HCT116 (cell line): Measurements from ENCODE around the gene DMGDH. TPM values are rescaled to one million over a fixed set of nuclear protein-coding genes. Genes with fewer than 3 reads are reported as not detected.
A peak's percentile ranks its signal among the peaks of the same experiment; 100 is the strongest.

Experiments
- ATAC-seq: fragments of 200-7000 bp; cut with Tn5 transposase; 2 replicates; pipeline ENCODE4 v1.9.1; 2020; ENCODE audit warnings: mild to moderate bottlenecking, moderate library complexity
- BruUV-seq: library from RNA; stranded (reverse); fragments of 400-500 nt; replicated peaks from 2 replicates; lab custom pipeline; 2021; lab: Mats Ljungman, UMichigan
- CTCF ChIA-PET: fragments of 300-600 bp; sonication (Branson Sonifier 250); formaldehyde crosslinking; loops from one replicate; lab custom pipeline; 2021; ENCODE audit warnings: antibody characterized with exemption; lab: Charles Lee
- POLR2A ChIA-PET: fragments of 300-600, 350-600 bp; sonication (Branson Sonifier 250); formaldehyde crosslinking; loops from one replicate; lab custom pipeline; 2021; ENCODE audit warnings: antibody characterized with exemption; lab: Charles Lee
- RAD21 ChIA-PET, 2 experiments: fragments of 300-600 bp; sonication (Branson Sonifier 250); formaldehyde crosslinking; loops; one replicate each; lab custom pipeline; 2023; ENCODE audit warnings: low total read pairs in 2 of 2; ENCODE audit not compliant: uncharacterized antibody in 2 of 2, unreplicated experiment in 2 of 2, low non-redundant PET in 1 of 2; lab: Charles Lee
- DNase-seq: peaks from one replicate; pipeline ENCODE4 v3.0.0-alpha.2; 2010; ENCODE audit warnings: low read depth, low spot score
- H2AFZ ChIP-seq: fragments of 200-600 bp; shearing (Covaris generic), sonication (generic); 2 replicates; pipeline ENCODE4 v1.6.1; 2017; ENCODE audit warnings: low read depth, mixed run types, mixed read lengths, antibody characterized with exemption, low read length; ENCODE audit not compliant: poor library complexity, severe bottlenecking
- H3K27ac ChIP-seq: 2 replicates; pipeline ENCODE4 v1.5.1; 2012; ENCODE audit warnings: low read depth, low read length
- H3K27me3 ChIP-seq: fragments of 200-600 bp; sonication (generic); 2 replicates; pipeline ENCODE4 v1.6.1; 2016; ENCODE audit warnings: mixed run types, low read length, mixed read lengths; ENCODE audit not compliant: insufficient read depth
- H3K36me3 ChIP-seq, 2 experiments: fragments of 200-500 bp in 1 of 2; fragments of 200-600 bp in 1 of 2; sonication (Bioruptor generic) in 1 of 2; sonication (generic) in 1 of 2; 2 replicates each; pipeline versions ENCODE4 v1.5.1 to v1.6.1; 2014 to 2016; ENCODE audit warnings: low read length in 2 of 2, inconsistent platforms in 1 of 2, mixed read lengths in 1 of 2, mixed run types in 1 of 2; ENCODE audit not compliant: insufficient read depth in 2 of 2, control insufficient read depth in 1 of 2
- H3K4me1 ChIP-seq, 2 experiments: fragments of 200-600 bp in 1 of 2; sonication (generic) in 1 of 2; 2 replicates each; pipeline versions ENCODE4 v1.5.1 to v1.6.1; 2012 to 2017; ENCODE audit warnings: low read length in 2 of 2, inconsistent platforms in 1 of 2, mild to moderate bottlenecking in 1 of 2, mixed read lengths in 1 of 2, mixed run types in 1 of 2, moderate library complexity in 1 of 2; ENCODE audit not compliant: insufficient read depth in 2 of 2, control insufficient read depth in 1 of 2
- H3K4me2 ChIP-seq: fragments of 200-600 bp; sonication (generic); 2 replicates; pipeline ENCODE4 v1.6.1; 2017; ENCODE audit warnings: mixed run types, low read length, mixed read lengths
- H3K4me3 ChIP-seq, 2 experiments: fragments of 200-600 bp in 1 of 2; sonication (generic) in 1 of 2; replicated peaks in 1 of 2; 2 replicates each; pipeline ENCODE4 v1.5.1; 2011 to 2016; ENCODE audit warnings: low read length in 2 of 2, control low read depth in 1 of 2, low read depth in 1 of 2, mild to moderate bottlenecking in 1 of 2, mixed read lengths in 1 of 2, mixed run types in 1 of 2
- H3K79me2 ChIP-seq: fragments of 200-600 bp; sonication (generic); 2 replicates; pipeline ENCODE4 v1.6.1; 2017; ENCODE audit warnings: mild to moderate bottlenecking, mixed run types, low read length, moderate library complexity, mixed read lengths; ENCODE audit not compliant: insufficient read depth
- H3K9ac ChIP-seq: fragments of 200-600 bp; sonication (generic); 2 replicates; pipeline ENCODE4 v1.6.1; 2016; ENCODE audit warnings: low read length, mixed read lengths
- H3K9me2 ChIP-seq: fragments of 200-600 bp; sonication (generic), shearing (Covaris generic); 2 replicates; pipeline ENCODE4 v1.6.1; 2017; ENCODE audit warnings: mixed run types, mild to moderate bottlenecking, moderate library complexity; ENCODE audit not compliant: insufficient read depth
- H3K9me3 ChIP-seq, 2 experiments: fragments of 200-500 bp in 1 of 2; fragments of 200-600 bp in 1 of 2; sonication (Bioruptor generic) in 1 of 2; sonication (generic) in 1 of 2; 2 replicates each; pipeline ENCODE4 v1.6.1; 2014 to 2017; ENCODE audit warnings: low read length in 2 of 2, mixed read lengths in 2 of 2, inconsistent platforms in 1 of 2, low read depth in 1 of 2, mild to moderate bottlenecking in 1 of 2, mixed run types in 1 of 2, moderate library complexity in 1 of 2; ENCODE audit not compliant: control insufficient read depth in 1 of 2, insufficient read depth in 1 of 2
- H4K20me1 ChIP-seq: fragments of 200-600 bp; sonication (generic), shearing (Covaris generic); 2 replicates; pipeline ENCODE4 v1.6.1; 2017; ENCODE audit warnings: mixed run types, mild to moderate bottlenecking, moderate library complexity; ENCODE audit not compliant: insufficient read depth
- CBX3 ChIP-seq: IDR thresholded peaks from 2 replicates; pipeline ENCODE4 v1.6.1; 2012; ENCODE audit warnings: low read depth
- CEBPB ChIP-seq: IDR thresholded peaks from 2 replicates; pipeline ENCODE4 v1.6.1; 2012; ENCODE audit warnings: low read depth
- EZH2phosphoT487 ChIP-seq: fragments of 200-600 bp; IDR thresholded peaks from 2 replicates; pipeline ENCODE4 v1.6.1; 2018; ENCODE audit warnings: antibody characterized with exemption, borderline replicate concordance
- FOSL1 ChIP-seq: IDR thresholded peaks from 2 replicates; pipeline ENCODE4 v1.6.1; 2012; ENCODE audit warnings: low read depth
- SIN3A ChIP-seq: IDR thresholded peaks from 2 replicates; pipeline ENCODE4 v1.6.1; 2012; ENCODE audit warnings: low read depth
- SP1 ChIP-seq: IDR thresholded peaks from 2 replicates; pipeline ENCODE4 v1.6.1; 2012; ENCODE audit warnings: low read depth
- YY1 ChIP-seq: IDR thresholded peaks from 2 replicates; pipeline ENCODE4 v1.6.1; 2011; ENCODE audit warnings: low read length, low read depth, moderate library complexity, mild to moderate bottlenecking; ENCODE audit not compliant: insufficient replicate concordance; ENCODE audit errors: extremely low read depth
- ZBTB33 ChIP-seq: IDR thresholded peaks from 2 replicates; pipeline ENCODE4 v1.6.1; 2011; ENCODE audit warnings: mild to moderate bottlenecking, low read length, moderate library complexity; ENCODE audit not compliant: insufficient replicate concordance; ENCODE audit errors: extremely low read depth
- ZFX ChIP-seq: fragments of 450-650 bp; IDR thresholded peaks from 2 replicates; pipeline ENCODE4 v1.6.1; 2017
- intact Hi-C: fragments of 100-400 bp; cut with micrococcal nuclease; formaldehyde crosslinking; loops from 2 replicates; pipeline ENCODE4 v1.10.0; 2022
- total RNA-seq: library from RNA; stranded (reverse); gene quantifications from one replicate; pipeline ENCODE4 v1.2.1, GENCODE V29; 2021; ENCODE audit not compliant: unreplicated experiment

DMGDH gene
- total RNA-seq, 1 experiment from 2014 or later, result 2.3 TPM

DNA sequence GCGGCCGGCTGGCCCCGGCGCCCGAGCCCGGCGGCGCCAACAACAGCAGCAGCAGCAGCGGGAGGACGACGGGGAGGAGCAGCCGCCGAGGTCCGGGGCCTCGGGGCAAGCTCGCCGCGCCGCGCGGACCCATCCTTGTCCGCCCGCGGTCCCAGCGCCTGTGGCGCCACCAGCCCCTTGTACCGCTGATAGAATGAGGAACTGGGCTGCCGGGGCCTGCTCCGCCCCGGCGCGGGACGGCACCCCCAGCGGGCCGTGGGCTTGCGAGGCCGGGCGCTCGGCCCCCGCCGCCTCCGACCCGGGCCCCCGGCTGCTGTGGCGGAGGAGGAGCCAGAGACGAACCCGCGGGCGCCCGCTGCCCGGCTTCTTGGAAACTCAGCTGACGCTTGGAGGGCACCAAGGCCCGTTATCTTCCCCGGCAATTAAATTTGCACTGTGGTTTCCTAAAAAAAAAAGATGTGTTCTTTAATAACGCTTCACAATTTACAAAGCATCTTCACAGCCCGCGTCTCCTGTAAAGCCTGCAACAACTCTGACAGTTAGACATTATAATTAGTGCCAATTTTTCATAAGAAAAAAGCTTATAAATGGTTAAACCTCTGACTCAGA is 84.3 kb downstream of the DMGDH start, which contains the start of gene ARSB:
Gene ARSB, minus strand, starts transcription at position 195 of the 609 bp plus-strand sequence. Its CDS starts 62 bp downstream, at position 133.
- DNase-seq, result no peak
- H3K36me3 ChIP-seq, result no peaks in the 10 kb centered on the region
- ChIA-PET POLR2A (interaction anchor here (0.6 to 1.1 kb wide), 3 partner anchors 10 to 624 kb away, joined by 3 to 9 read pairs (median 6); no protein-coding TSS in a partner anchor), RAD21 (interaction anchor here in 1 of 2 experiments (0.6 to 1.0 kb wide), 2 partner anchors 36 to 149 kb away, joined by 3 read pairs; no protein-coding TSS in a partner anchor), CTCF (interaction anchor here (0.9 to 3.7 kb wide), 9 partner anchors 20 to 1099 kb away, joined by 3 to 17 read pairs (median 4); no protein-coding TSS in a partner anchor)
- peak within 1 kb of the TSS; percentile 94 for H3K4me2 ChIP-seq
- peak; percentile 48 for ATAC-seq
- intact Hi-C loops, result loop anchor here (2.0 kb wide), 1 partner anchor 148 kb away; no protein-coding TSS in a partner anchor
- H3K9me2 ChIP-seq, result no peaks in the 10 kb centered on the region
- H3K4me3 ChIP-seq, result peak within 1 kb of the TSS; percentile 48 to 66
- TF ChIP-seq SP1 (no peak), CEBPB (no peak), SIN3A (peak; percentile 84), CBX3 (0 out of 2 replicates have a peak, but pooled peaks have one; percentile 11), YY1 (no peak), FOSL1 (no peak), ZFX (peak; percentile 90), EZH2phosphoT487 (no peak), ZBTB33 (no peak)
- H3K9ac ChIP-seq, result peak within 1 kb of the TSS; percentile 64
- peaks cover 16 to 34% of the 10 kb centered on the region in 2 experiments for H3K4me1 ChIP-seq
- no peaks in the 10 kb centered on the region for H3K9me3 ChIP-seq
- H3K27me3 ChIP-seq, result no peaks in the 10 kb centered on the region
- H4K20me1 ChIP-seq, result no peaks in the 10 kb centered on the region
- peak within 1 kb of the TSS; percentile 90 for H3K27ac ChIP-seq
- H3K79me2 ChIP-seq, result no peaks in the 10 kb centered on the region
- H2AFZ ChIP-seq, result peak within 1 kb of the TSS; percentile 96
- BruUV-seq, result no TSS peak
